ENCODE measurements around the gene CDKN3. TPM values are rescaled to one million over a fixed set of nuclear protein-coding genes. Genes with fewer than 3 reads are reported as not detected.

Gene CDKN3
- total RNA-seq (2014; rRNA removed; shearing (Covaris generic)) = 152 and 162 TPM in 2 replicates

GRCh38 chr14:54396493-54397335, at the start of gene CDKN3:
Gene CDKN3, plus strand, starts transcription at chr14:54397007. Its CDS starts 62 bp downstream, at chr14:54397069.
- H3K36me3 ChIP-seq = peaks cover 26% of the 10 kb centered on the region
- H3K9me3 ChIP-seq (replicated peaks) = no peaks in the 10 kb centered on the region
- peak; percentile 97 to 98 for DNase-seq (ENCODE audit: low read depth in 1 of 2, low spot score in 2 of 2)
- peaks cover 12% of the 10 kb centered on the region for H3K4me1 ChIP-seq (replicated peaks)
- H3K27me3 ChIP-seq (replicated peaks) = no peaks in the 10 kb centered on the region
- peak within 1 kb of the TSS; percentile 81 for H3K4me3 ChIP-seq
- peak within 1 kb of the TSS; percentile 66 for H3K27ac ChIP-seq

DNA sequence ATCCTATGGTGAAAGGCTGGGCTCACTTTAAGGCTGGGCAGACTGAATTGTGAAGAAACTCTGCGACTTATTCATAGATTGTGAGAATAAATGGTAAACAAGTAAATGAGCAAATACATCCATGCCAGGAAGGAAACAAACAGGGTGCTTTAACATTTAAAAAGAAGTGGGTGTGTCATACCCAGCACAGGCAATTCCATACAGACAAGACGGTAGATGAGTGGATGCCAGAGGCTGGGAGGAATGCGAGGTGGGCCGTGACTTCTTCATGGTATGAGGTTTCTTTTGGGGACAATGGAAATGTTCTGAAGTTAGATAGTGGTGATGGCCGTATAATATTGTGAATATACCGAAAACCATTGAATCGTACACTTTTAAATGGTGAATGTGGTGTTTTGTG, 49.8 kb upstream of the CDKN3 start:
- Histone ChIP-seq H3K4me1 (replicated peaks) (peaks cover 19% of the 10 kb centered on the region), H3K4me3 (no peak overlapping the region), H3K27ac (no peak overlapping the region), H3K27me3 (replicated peaks) (no peaks in the 10 kb centered on the region; the same call in 1 of the 2 replicates), H3K36me3 (no peaks in the 10 kb centered on the region), H3K9me3 (replicated peaks) (no peaks in the 10 kb centered on the region)
- no peak for DNase-seq (ENCODE audit: low read depth in 1 of 2, low spot score in 2 of 2)

- Histone ChIP-seq H3K4me1 (replicated peaks) (peaks cover 10% of the 10 kb centered on the region), H3K27me3 (replicated peaks) (no peaks in the 10 kb centered on the region; the same call in 1 of the 2 replicates), H3K9me3 (replicated peaks) (no peaks in the 10 kb centered on the region), H3K36me3 (no peaks in the 10 kb centered on the region), H3K27ac (no peak overlapping the region), H3K4me3 (no peak overlapping the region)
- peak in 1 of 2 experiments; percentile 48 for DNase-seq (ENCODE audit: low read depth in 1 of 2, low spot score in 2 of 2)
Observed at GRCh38 chr14:54348001-54348611, 48.7 kb upstream of the CDKN3 start.

- no peak for DNase-seq (ENCODE audit: low read depth in 1 of 2, low spot score in 2 of 2)
Observed at GRCh38 chr14:54348923-54349620, 47.7 kb upstream of the CDKN3 start.

DNA sequence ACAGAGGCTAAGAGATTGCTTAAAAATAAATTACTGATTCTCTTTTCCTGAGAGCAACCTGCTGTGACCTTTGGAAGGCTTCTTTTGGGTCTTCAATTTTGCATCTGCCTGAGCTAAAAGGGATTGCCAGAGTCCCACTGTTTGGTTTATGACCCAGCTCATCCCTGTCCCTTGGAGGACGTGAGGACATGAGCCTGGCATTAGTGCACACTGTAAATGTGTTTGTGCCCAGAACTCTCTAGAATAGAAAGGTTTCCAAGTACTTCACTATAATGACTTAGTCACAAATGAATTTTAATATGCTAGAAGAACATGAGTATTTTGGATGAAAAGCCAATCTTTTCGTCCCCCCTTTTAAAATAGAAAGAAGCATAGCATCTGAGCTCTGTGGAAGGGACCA, 47.1 kb upstream of the CDKN3 start:
- H3K4me3 ChIP-seq = no peak overlapping the region
- no peaks in the 10 kb centered on the region for H3K4me1 ChIP-seq (replicated peaks)
- no peak for DNase-seq (ENCODE audit: low read depth in 1 of 2, low spot score in 2 of 2)
- no peaks in the 10 kb centered on the region; the same call in 1 of the 2 replicates for H3K27me3 ChIP-seq (replicated peaks)
- no peak overlapping the region for H3K27ac ChIP-seq
- H3K36me3 ChIP-seq = no peaks in the 10 kb centered on the region
- no peaks in the 10 kb centered on the region for H3K9me3 ChIP-seq (replicated peaks)

More at GRCh38 chr14:54348923-54349620, 47.7 kb upstream of the CDKN3 start:
- H3K27me3 ChIP-seq (replicated peaks) = no peaks in the 10 kb centered on the region; the same call in 1 of the 2 replicates
- no peak overlapping the region for H3K4me3 ChIP-seq
- no peaks in the 10 kb centered on the region for H3K9me3 ChIP-seq (replicated peaks)
- H3K4me1 ChIP-seq (replicated peaks) = no peaks in the 10 kb centered on the region; the same call in 1 of the 2 replicates
- H3K27ac ChIP-seq = no peak overlapping the region
- no peaks in the 10 kb centered on the region for H3K36me3 ChIP-seq

- no peak overlapping the region for H3K27ac ChIP-seq
- no peaks in the 10 kb centered on the region for H3K36me3 ChIP-seq
- no peak for DNase-seq (ENCODE audit: low read depth in 1 of 2, low spot score in 2 of 2)
- H3K27me3 ChIP-seq (replicated peaks) = no peaks in the 10 kb centered on the region; the same call in 1 of the 2 replicates
- no peaks in the 10 kb centered on the region for H3K9me3 ChIP-seq (replicated peaks)
- H3K4me1 ChIP-seq (replicated peaks) = no peaks in the 10 kb centered on the region
- H3K4me3 ChIP-seq = no peak overlapping the region
Observed at GRCh38 chr14:54350203-54350602, 46.6 kb upstream of the CDKN3 start.

GRCh38 chr14:54353266-54353665, 43.5 kb upstream of the CDKN3 start:
- no peaks in the 10 kb centered on the region for H3K36me3 ChIP-seq

GRCh38 chr14:54353694-54354093, 43.1 kb upstream of the CDKN3 start:
- Histone ChIP-seq H3K36me3 (no peaks in the 10 kb centered on the region), H3K4me1 (replicated peaks) (no peaks in the 10 kb centered on the region), H3K27ac (no peak overlapping the region)

More at GRCh38 chr14:54353266-54353665, 43.5 kb upstream of the CDKN3 start:
- no peaks in the 10 kb centered on the region for H3K9me3 ChIP-seq (replicated peaks)
- H3K4me1 ChIP-seq (replicated peaks) = no peaks in the 10 kb centered on the region
- H3K27me3 ChIP-seq (replicated peaks) = peaks cover 3% of the 10 kb centered on the region
- H3K4me3 ChIP-seq = no peak overlapping the region
- no peak for DNase-seq (ENCODE audit: low read depth in 1 of 2, low spot score in 2 of 2)
- H3K27ac ChIP-seq = no peak overlapping the region

DNA sequence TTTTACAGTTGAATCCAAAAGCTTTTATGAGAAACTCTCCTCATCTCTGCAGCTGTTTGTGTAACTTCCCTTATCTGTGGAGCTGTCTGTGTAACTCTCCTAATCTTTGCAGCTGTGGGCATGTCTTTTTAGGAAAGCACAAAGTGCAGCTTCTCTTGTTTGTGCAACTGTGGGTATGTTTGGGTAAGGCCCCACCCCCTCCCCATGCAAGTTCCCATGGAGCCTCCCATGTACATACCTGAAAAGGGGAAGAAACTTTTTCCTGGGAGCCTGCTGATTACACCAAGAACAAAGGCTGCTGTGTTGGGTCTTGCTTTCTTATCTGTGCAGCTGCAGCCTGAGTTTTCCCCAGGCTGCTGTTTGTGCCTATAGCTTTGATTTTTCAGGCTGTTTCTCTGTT, 42.7 kb upstream of the CDKN3 start:
- H3K27me3 ChIP-seq (replicated peaks) = peaks cover 4% of the 10 kb centered on the region
- no peaks in the 10 kb centered on the region for H3K36me3 ChIP-seq
- no peak overlapping the region for H3K4me3 ChIP-seq
- no peaks in the 10 kb centered on the region for H3K4me1 ChIP-seq (replicated peaks)
- DNase-seq (ENCODE audit: low read depth in 1 of 2, low spot score in 2 of 2) = no peak
- no peaks in the 10 kb centered on the region for H3K9me3 ChIP-seq (replicated peaks)
- no peak overlapping the region for H3K27ac ChIP-seq

More at GRCh38 chr14:54353694-54354093, 43.1 kb upstream of the CDKN3 start:
- no peak for DNase-seq (ENCODE audit: low read depth in 1 of 2, low spot score in 2 of 2)
- H3K9me3 ChIP-seq (replicated peaks) = no peaks in the 10 kb centered on the region
- peaks cover 4% of the 10 kb centered on the region for H3K27me3 ChIP-seq (replicated peaks)
- H3K4me3 ChIP-seq = no peak overlapping the region

- Histone ChIP-seq H3K9me3 (replicated peaks) (no peaks in the 10 kb centered on the region), H3K4me3 (no peak overlapping the region), H3K4me1 (replicated peaks) (no peaks in the 10 kb centered on the region), H3K36me3 (no peaks in the 10 kb centered on the region), H3K27ac (no peak overlapping the region), H3K27me3 (replicated peaks) (peaks cover 4% of the 10 kb centered on the region; the same call in 1 of the 2 replicates)
- no peak for DNase-seq (ENCODE audit: low read depth in 1 of 2, low spot score in 2 of 2)
Observed at GRCh38 chr14:54354968-54355641, 41.7 kb upstream of the CDKN3 start.

DNA sequence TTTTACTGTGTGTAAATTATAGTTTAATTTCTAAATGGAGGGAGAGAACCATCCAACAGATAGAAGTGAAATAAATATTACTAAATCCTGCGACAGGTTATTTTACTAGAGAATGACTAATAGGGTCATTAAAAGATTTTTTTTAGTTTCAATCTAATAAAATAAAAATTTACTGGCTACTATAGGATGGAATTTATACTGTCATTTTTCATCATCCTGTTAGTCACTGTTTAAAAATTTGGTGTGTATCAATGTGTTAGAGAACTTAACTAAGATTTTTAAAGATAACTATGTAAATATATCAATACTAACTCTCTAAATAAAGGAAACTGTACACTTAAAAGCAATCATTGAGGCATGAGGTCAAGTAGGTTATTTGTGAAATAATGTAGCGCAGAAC, 41.1 kb upstream of the CDKN3 start:
- DNase-seq (ENCODE audit: low read depth in 1 of 2, low spot score in 2 of 2) = no peak
- H3K9me3 ChIP-seq (replicated peaks) = no peaks in the 10 kb centered on the region
- no peak overlapping the region for H3K27ac ChIP-seq
- no peaks in the 10 kb centered on the region for H3K4me1 ChIP-seq (replicated peaks)
- H3K36me3 ChIP-seq = no peaks in the 10 kb centered on the region
- peaks cover 4% of the 10 kb centered on the region; the same call in 1 of the 2 replicates for H3K27me3 ChIP-seq (replicated peaks)
- no peak overlapping the region for H3K4me3 ChIP-seq

- DNase-seq (ENCODE audit: low read depth in 1 of 2, low spot score in 2 of 2) = no peak
- Histone ChIP-seq H3K9me3 (replicated peaks) (no peaks in the 10 kb centered on the region), H3K27me3 (replicated peaks) (peaks cover 4% of the 10 kb centered on the region; the same call in 1 of the 2 replicates), H3K27ac (no peak overlapping the region), H3K4me1 (replicated peaks) (no peaks in the 10 kb centered on the region), H3K4me3 (no peak overlapping the region), H3K36me3 (no peaks in the 10 kb centered on the region)
Observed at GRCh38 chr14:54356172-54356571, 40.6 kb upstream of the CDKN3 start.

GRCh38 chr14:54360667-54361066, 36.1 kb upstream of the CDKN3 start:
- DNase-seq (ENCODE audit: low read depth in 1 of 2, low spot score in 2 of 2) = no peak

More at GRCh38 chr14:54360667-54361066, 36.1 kb upstream of the CDKN3 start:
- Histone ChIP-seq H3K27ac (no peak overlapping the region), H3K36me3 (no peaks in the 10 kb centered on the region), H3K4me1 (replicated peaks) (no peaks in the 10 kb centered on the region), H3K27me3 (replicated peaks) (peaks cover 4% of the 10 kb centered on the region; the same call in 1 of the 2 replicates), H3K4me3 (no peak overlapping the region), H3K9me3 (replicated peaks) (no peaks in the 10 kb centered on the region)
